Measurements from ENCODE around the gene MKLN1.
A peak's percentile ranks its signal among the peaks of the same experiment; 100 is the strongest.
"Not testable (repeated sequence)": the region's sequence is repeated elsewhere in the genome, so short reads cannot be mapped to it uniquely, and the experiment has no call there.

Gene MKLN1

GRCh38 chr7:131511774-131512535 lies 184.3 kb downstream of the MKLN1 start:
- no peak for TF ChIP-seq CTCF (IDR thresholded peaks at IDR 0.05; ENCODE audit: insufficient read depth, low read depth, low read length, missing control alignments)
- no peak overlapping the region for H3K4me3 ChIP-seq (ENCODE audit: low read length)
- no peak for DNase-seq (ENCODE audit: low read depth)

GRCh38 chr7:131513245-131514061 lies 185.8 kb downstream of the MKLN1 start:
- H3K4me3 ChIP-seq (ENCODE audit: low read length), result no peak overlapping the region
- peak; percentile 98 for TF ChIP-seq CTCF (IDR thresholded peaks at IDR 0.05; ENCODE audit: insufficient read depth, low read depth, low read length, missing control alignments)
- DNase-seq (ENCODE audit: low read depth), result peak; percentile 88

GRCh38 chr7:131515471-131515870 lies 187.8 kb downstream of the MKLN1 start:
- not testable (repeated sequence) for H3K4me3 ChIP-seq (ENCODE audit: low read length); DNase-seq (ENCODE audit: low read depth)

- DNase-seq (ENCODE audit: low read depth), result no peak
- no peak overlapping the region for H3K4me3 ChIP-seq (ENCODE audit: low read length)
- no peak for TF ChIP-seq CTCF (IDR thresholded peaks at IDR 0.05; ENCODE audit: insufficient read depth, low read depth, low read length, missing control alignments)
Measured at GRCh38 chr7:131517218-131517923, 189.7 kb downstream of the MKLN1 start.

- DNase-seq (ENCODE audit: low read depth), result no peak
- no peak overlapping the region for H3K4me3 ChIP-seq (ENCODE audit: low read length)
- TF ChIP-seq CTCF (IDR thresholded peaks at IDR 0.05; ENCODE audit: insufficient read depth, low read depth, low read length, missing control alignments), result no peak
Measured at GRCh38 chr7:131518626-131519025, 190.9 kb downstream of the MKLN1 start.

- no peak for TF ChIP-seq CTCF (IDR thresholded peaks at IDR 0.05; ENCODE audit: insufficient read depth, low read depth, low read length, missing control alignments)
- H3K4me3 ChIP-seq (ENCODE audit: low read length), result no peak overlapping the region
- peak; percentile 29 for DNase-seq (ENCODE audit: low read depth)
Measured at GRCh38 chr7:131521651-131522163, 194.0 kb downstream of the MKLN1 start.

Data from epithelial cell of esophagus (primary cell).